K562 (cell line): ENCODE data around the gene RNF113A. TPM values are rescaled to one million over a fixed set of nuclear protein-coding genes. Genes with fewer than 3 reads are reported as not detected.

Experiments
- ATAC-seq: fragments of 200-7000 bp; cut with Tn5 transposase; 3 replicates; pipeline ENCODE4 v1.9.1; 2020; ENCODE audit warnings: moderate library complexity
- BruUV-seq: library from RNA; stranded (reverse); fragments of 400-500 nt; replicated peaks from 2 replicates; lab custom pipeline; 2021; lab: Mats Ljungman, UMichigan
- CTCF ChIA-PET: fragments of 300-600 bp; formaldehyde crosslinking; extraction: SDS; loops from one replicate; lab custom pipeline; 2021; ENCODE audit warnings: low intra/inter-chr PET ratio; lab: Yijun Ruan, JAX
- POLR2A ChIA-PET: fragments of 300-600, 350-650 bp; sonication (Branson Sonifier 250); formaldehyde crosslinking; extraction: SDS; loops from one replicate; lab custom pipeline; 2021; ENCODE audit warnings: antibody characterized with exemption, inconsistent platforms; lab: Yijun Ruan, JAX
- DNase-seq, 4 experiments: peaks; one replicate each; pipeline versions ENCODE4 v3.0.0 to v3.0.0-alpha.2; 2011 to 2018; ENCODE audit warnings: low spot score in 3 of 4, mixed read lengths in 3 of 4; ENCODE audit errors: extremely low read depth in 1 of 4
- FAIRE-seq: peaks from 2 replicates; lab custom pipeline; 2011; peaks lifted over from hg19 to GRCh38; lab: Jason Lieb, UNC
- H2AFZ ChIP-seq: 2 replicates; pipeline ENCODE4 v1.6.0; 2011; ENCODE audit warnings: low read depth, low read length, control low read depth, inconsistent platforms
- H3K27ac ChIP-seq: fragments of 200-600 bp; 3 replicates; pipeline ENCODE4 v1.8.0; 2011; ENCODE audit warnings: low read depth, mild to moderate bottlenecking, control low read depth, inconsistent platforms, low read length, moderate library complexity, mixed read lengths; ENCODE audit errors: extremely low read depth
- H3K27me3 ChIP-seq, 2 experiments: fragments of 300-600 bp in 1 of 2; 2 replicates in 1 of 2; 3 replicates in 1 of 2; pipeline versions ENCODE4 v1.6.0 to v1.8.0; 2011; ENCODE audit warnings: inconsistent platforms in 2 of 2, low read length in 2 of 2, mild to moderate bottlenecking in 1 of 2, mixed read lengths in 1 of 2, moderate library complexity in 1 of 2; ENCODE audit not compliant: control insufficient read depth in 2 of 2, insufficient read depth in 2 of 2
- H3K36me3 ChIP-seq: fragments of 300-600 bp; 3 replicates; pipeline ENCODE4 v1.8.0; 2011; ENCODE audit warnings: mild to moderate bottlenecking, low read length, inconsistent platforms; ENCODE audit not compliant: control insufficient read depth, insufficient read depth
- H3K4me1 ChIP-seq, 2 experiments: fragments of 200-600 bp in 1 of 2; replicated peaks in 1 of 2; 2 replicates in 1 of 2; 3 replicates in 1 of 2; pipeline versions ENCODE4 v1.5.1 to v1.8.0; 2011; ENCODE audit warnings: inconsistent platforms in 2 of 2, low read length in 2 of 2, mild to moderate bottlenecking in 1 of 2, mixed read lengths in 1 of 2, moderate library complexity in 1 of 2; ENCODE audit not compliant: control insufficient read depth in 2 of 2, insufficient read depth in 2 of 2
- H3K4me2 ChIP-seq: 2 replicates; pipeline ENCODE4 v1.6.1; 2011; ENCODE audit warnings: low read length, control low read depth, inconsistent platforms, mixed read lengths; ENCODE audit not compliant: insufficient read depth
- H3K4me3 ChIP-seq: fragments of 200-600 bp; sonication (generic), shearing (Covaris generic); 2 replicates; pipeline ENCODE4 v1.5.1; 2016; ENCODE audit warnings: control low read depth, inconsistent platforms
- H3K79me2 ChIP-seq: fragments of 200-600 bp; 3 replicates; pipeline ENCODE4 v1.8.0; 2011; ENCODE audit warnings: low read length, inconsistent platforms; ENCODE audit not compliant: control insufficient read depth, insufficient read depth
- H3K9ac ChIP-seq, 2 experiments: 2 replicates each; pipeline versions ENCODE4 v1.6.0 to v1.6.1; 2011; ENCODE audit warnings: low read depth in 2 of 2, low read length in 2 of 2, control low read depth in 1 of 2, inconsistent platforms in 1 of 2, mild to moderate bottlenecking in 1 of 2, mixed read lengths in 1 of 2; ENCODE audit not compliant: insufficient read depth in 1 of 2
- H3K9me1 ChIP-seq: one replicate; pipeline ENCODE4 v1.6.0; 2011; ENCODE audit warnings: inconsistent platforms, mild to moderate bottlenecking, low read length, moderate library complexity; ENCODE audit not compliant: control insufficient read depth, insufficient read depth
- H3K9me3 ChIP-seq: replicated peaks from 2 replicates; pipeline ENCODE4 v1.5.1; 2011; ENCODE audit warnings: low read depth, low read length, inconsistent platforms; ENCODE audit not compliant: control insufficient read depth, insufficient read depth
- H4K20me1 ChIP-seq: replicated peaks from 2 replicates; pipeline ENCODE4 v1.6.1; 2011; ENCODE audit warnings: low read length, inconsistent platforms, mixed read lengths; ENCODE audit not compliant: control insufficient read depth, insufficient read depth
- CHD1 ChIP-seq: fragments of 200-600 bp; sonication (generic); IDR thresholded peaks from one replicate; pipeline ENCODE4 v1.6.1; 2012; ENCODE audit warnings: mild to moderate bottlenecking, moderate library complexity, low read length, inconsistent platforms
- FOXP1 ChIP-seq: sonication (generic); formaldehyde crosslinking; IDR thresholded peaks from 2 replicates; pipeline ENCODE4 v1.8.0; 2022; ENCODE audit warnings: mild to moderate bottlenecking, missing genetic modification reagents
- HDAC2 ChIP-seq: fragments of 450-650 bp; IDR thresholded peaks from 2 replicates; pipeline ENCODE4 v1.6.1; 2016; ENCODE audit warnings: mild to moderate bottlenecking
- UBTF ChIP-seq, 2 experiments: IDR thresholded peaks; 2 replicates each; pipeline ENCODE4 v1.6.1; 2012; ENCODE audit warnings: improper control_type of control experiment in 2 of 2, low read depth in 2 of 2, low read length in 2 of 2, borderline replicate concordance in 1 of 2
- YY1 ChIP-seq, 3 experiments: IDR thresholded peaks; 2 replicates each; pipeline ENCODE4 v1.6.1; 2011; ENCODE audit warnings: low read length in 2 of 3, mild to moderate bottlenecking in 2 of 3, moderate library complexity in 2 of 3, borderline replicate concordance in 1 of 3, control low read depth in 1 of 3, low read depth in 1 of 3; ENCODE audit not compliant: insufficient read depth in 3 of 3, insufficient replicate concordance in 2 of 3, control insufficient read depth in 1 of 3, insufficient read length in 1 of 3; ENCODE audit errors: extremely low read depth in 1 of 3
- ZC3H11A ChIP-seq: IDR thresholded peaks from 2 replicates; pipeline ENCODE4 v1.6.1; 2012; ENCODE audit warnings: low read depth, low read length, improper control_type of control experiment
- WGBS: fragments of 100-300 bp; shearing (Covaris generic); methylation state at CpG from one replicate; pipeline ENCODE4 v1.1.6; 2016; ENCODE audit warnings: low coverage, mixed read lengths; ENCODE audit not compliant: insufficient coverage; ENCODE audit errors: missing lambda C conversion rate; 5-methylcytosine and 5-hydroxymethylcytosine counted together
- in situ Hi-C: fragments of 300-500 bp; cut with MboI; formaldehyde crosslinking; loops from 4 replicates; pipeline ENCODE4 v1.15.0; 2018; ENCODE audit warnings: inconsistent platforms, mixed read lengths
- intact Hi-C: fragments of 100-400 bp; cut with micrococcal nuclease; formaldehyde crosslinking; loops from 2 replicates; pipeline ENCODE4 v1.14.2; 2022
- polyA plus RNA-seq, 8 experiments: library from polyadenylated mRNA; depleted of rRNA in 4 of 8; stranded (reverse) in 5 of 8; unstranded in 3 of 8; fragments of >200 nt; fragmentation: Nextera tagmentation in 2 of 8; fragmentation: Illumina TruSeq in 1 of 8; extraction: Ambion mirVana in 2 of 8; extraction: Trizol in 1 of 8; gene quantifications; 2 replicates each; pipeline versions ENCODE4 v1.2.1 to v1.2.3, GENCODE V29; 2011 to 2014; ENCODE audit warnings: inconsistent platforms in 1 of 8, missing spikeins in 1 of 8
- total RNA-seq, 7 experiments: library from RNA; depleted of rRNA in 6 of 7; stranded (reverse); fragments of >200 nt in 6 of 7; fragmentation: Illumina TruSeq in 2 of 7; extraction: Trizol in 2 of 7; gene quantifications; 2 replicates each; pipeline versions ENCODE4 v1.2.1 to v1.2.3, GENCODE V29; 2011 to 2021; ENCODE audit warnings: low replicate concordance in 1 of 7
- TF ChIP-seq, protein P1 (sequence below): sonication (generic); formaldehyde crosslinking; IDR thresholded peaks from 2 replicates; pipeline ENCODE4 v1.8.0; 2022; ENCODE audit warnings: mild to moderate bottlenecking, missing genetic modification reagents
- TF ChIP-seq, protein P2 (sequence below), 2 experiments: IDR thresholded peaks; 2 replicates each; pipeline ENCODE4 v1.6.1; 2011; ENCODE audit warnings: borderline replicate concordance in 1 of 2, control low read depth in 1 of 2, low read depth in 1 of 2, low read length in 1 of 2, mild to moderate bottlenecking in 1 of 2, mixed read lengths in 1 of 2, moderate library complexity in 1 of 2; ENCODE audit not compliant: insufficient read depth in 1 of 2, insufficient read length in 1 of 2, poor library complexity in 1 of 2, severe bottlenecking in 1 of 2; ENCODE audit errors: extremely low read depth in 1 of 2

The RNF113A gene
- total and polyA plus RNA-seq, 9 of the 15 experiments (the other 6 are each of a cell fraction or from before 2014, with no cell fraction given) = 21.2 to 38.4 (median 28.1) TPM

- DNase-seq (peak in 3 of 4 experiments; percentile 16 to 52 (median 27)), FAIRE-seq (no peak), ATAC-seq (peak; percentile 65)
- in situ Hi-C loops = loop anchor here (10.0 kb wide), 1 partner anchor 356 kb away; no protein-coding TSS in a partner anchor
- peak overlapping the region; percentile 99 for H3K27ac ChIP-seq
- H3K9ac ChIP-seq = peak overlapping the region; percentile 95 to 100
- no peaks in the 10 kb centered on the region; the same call in 1 of the 2 replicates for H4K20me1 ChIP-seq
- TF ChIP-seq CHD1 = peak; percentile 12
- TF ChIP-seq, protein P1, sequence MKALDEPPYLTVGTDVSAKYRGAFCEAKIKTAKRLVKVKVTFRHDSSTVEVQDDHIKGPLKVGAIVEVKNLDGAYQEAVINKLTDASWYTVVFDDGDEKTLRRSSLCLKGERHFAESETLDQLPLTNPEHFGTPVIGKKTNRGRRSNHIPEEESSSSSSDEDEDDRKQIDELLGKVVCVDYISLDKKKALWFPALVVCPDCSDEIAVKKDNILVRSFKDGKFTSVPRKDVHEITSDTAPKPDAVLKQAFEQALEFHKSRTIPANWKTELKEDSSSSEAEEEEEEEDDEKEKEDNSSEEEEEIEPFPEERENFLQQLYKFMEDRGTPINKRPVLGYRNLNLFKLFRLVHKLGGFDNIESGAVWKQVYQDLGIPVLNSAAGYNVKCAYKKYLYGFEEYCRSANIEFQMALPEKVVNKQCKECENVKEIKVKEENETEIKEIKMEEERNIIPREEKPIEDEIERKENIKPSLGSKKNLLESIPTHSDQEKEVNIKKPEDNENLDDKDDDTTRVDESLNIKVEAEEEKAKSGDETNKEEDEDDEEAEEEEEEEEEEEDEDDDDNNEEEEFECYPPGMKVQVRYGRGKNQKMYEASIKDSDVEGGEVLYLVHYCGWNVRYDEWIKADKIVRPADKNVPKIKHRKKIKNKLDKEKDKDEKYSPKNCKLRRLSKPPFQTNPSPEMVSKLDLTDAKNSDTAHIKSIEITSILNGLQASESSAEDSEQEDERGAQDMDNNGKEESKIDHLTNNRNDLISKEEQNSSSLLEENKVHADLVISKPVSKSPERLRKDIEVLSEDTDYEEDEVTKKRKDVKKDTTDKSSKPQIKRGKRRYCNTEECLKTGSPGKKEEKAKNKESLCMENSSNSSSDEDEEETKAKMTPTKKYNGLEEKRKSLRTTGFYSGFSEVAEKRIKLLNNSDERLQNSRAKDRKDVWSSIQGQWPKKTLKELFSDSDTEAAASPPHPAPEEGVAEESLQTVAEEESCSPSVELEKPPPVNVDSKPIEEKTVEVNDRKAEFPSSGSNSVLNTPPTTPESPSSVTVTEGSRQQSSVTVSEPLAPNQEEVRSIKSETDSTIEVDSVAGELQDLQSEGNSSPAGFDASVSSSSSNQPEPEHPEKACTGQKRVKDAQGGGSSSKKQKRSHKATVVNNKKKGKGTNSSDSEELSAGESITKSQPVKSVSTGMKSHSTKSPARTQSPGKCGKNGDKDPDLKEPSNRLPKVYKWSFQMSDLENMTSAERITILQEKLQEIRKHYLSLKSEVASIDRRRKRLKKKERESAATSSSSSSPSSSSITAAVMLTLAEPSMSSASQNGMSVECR = peak; percentile 64
- no peak for TF ChIP-seq ZC3H11A
- TF ChIP-seq, protein P2, sequence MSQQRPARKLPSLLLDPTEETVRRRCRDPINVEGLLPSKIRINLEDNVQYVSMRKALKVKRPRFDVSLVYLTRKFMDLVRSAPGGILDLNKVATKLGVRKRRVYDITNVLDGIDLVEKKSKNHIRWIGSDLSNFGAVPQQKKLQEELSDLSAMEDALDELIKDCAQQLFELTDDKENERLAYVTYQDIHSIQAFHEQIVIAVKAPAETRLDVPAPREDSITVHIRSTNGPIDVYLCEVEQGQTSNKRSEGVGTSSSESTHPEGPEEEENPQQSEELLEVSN (IDR thresholded peaks at IDR 0.05; ENCODE audit: borderline replicate concordance in 1 of 2, extremely low read depth in 1 of 2, insufficient read depth in 1 of 2, insufficient read length in 1 of 2, low read depth in 1 of 2, low read length in 1 of 2, poor library complexity in 1 of 2, severe bottlenecking in 1 of 2) = peak in 1 of 2 experiments; percentile 13
- 0 out of 2 replicates have a peak, but pooled peaks have one; percentile 35 for TF ChIP-seq FOXP1 (CRISPR knock-in tag)
- TF ChIP-seq YY1 (IDR thresholded peaks at IDR 0.05; ENCODE audit: borderline replicate concordance in 1 of 3, control insufficient read depth in 1 of 3, extremely low read depth in 1 of 3, insufficient read depth in 3 of 3, insufficient read length in 1 of 3, insufficient replicate concordance in 2 of 3, low read depth in 1 of 3, low read length in 2 of 3) = peak in 2 of 3 experiments; percentile 27 to 74
- 0 out of 4 replicates have a peak, but pooled peaks of 1 of the 2 experiments have one; percentile 32 for TF ChIP-seq UBTF (IDR thresholded peaks at IDR 0.05; ENCODE audit: borderline replicate concordance in 1 of 2, low read depth in 2 of 2, low read length in 2 of 2)
- TF ChIP-seq HDAC2 = no peak
- TF ChIP-seq, all 486 proteins: peak for 6
- Histone ChIP-seq H3K4me1 (peaks cover 0 to 6% of the 10 kb centered on the region in 2 experiments; a peak in 2 of 5 replicates), H3K4me3 (peak overlapping the region; percentile 94), H2AFZ (peak overlapping the region; percentile 89), H3K79me2 (peaks cover 64% of the 10 kb centered on the region), H3K9me3 (no peaks in the 10 kb centered on the region), H3K36me3 (peaks cover 26% of the 10 kb centered on the region; the same call in 2 of the 3 replicates), H3K4me2 (peak overlapping the region; percentile 97), H3K27me3 (no peaks in the 10 kb centered on the region), H3K9me1 (no peaks in the 10 kb centered on the region)
- BruUV-seq = no TSS peak
- 0% methylated on average over 17 of the region's 25 CpGs for WGBS
- CTCF ChIA-PET = no interaction called here
- intact Hi-C loops = loop anchor here (2.0 kb wide), 1 partner anchor 18 kb away; the partner anchor contains the start of gene UPF3B
- POLR2A ChIA-PET = interaction anchor here (0.5 to 4.1 kb wide), 12 partner anchors 8 to 359 kb away, joined by 3 to 30 read pairs (median 5); partner anchors contain the start of genes RPL39, SEPTIN6 and UPF3B
Observed at GRCh38 chrX:119870626-119871131, 854 bp downstream of the RNF113A start.
